Raji (cell line): Measurements from ENCODE around the gene ZDHHC24.

Experiments
- POLR2A ChIP-seq: IDR thresholded peaks from 2 replicates; pipeline ENCODE4 v1.6.1; 2011; ENCODE audit warnings: low read depth, low read length, control low read depth; ENCODE audit not compliant: insufficient read depth

The ZDHHC24 gene

GRCh38 chr11:66475349-66476172 is 70.3 kb downstream of the ZDHHC24 start:
- TF ChIP-seq POLR2A, result peak; percentile 12; the same call in 1 of the 2 replicates

GRCh38 chr11:66473608-66474515 is 72.0 kb downstream of the ZDHHC24 start:
- 0 out of 2 replicates have a peak, but pooled peaks have one; percentile 18 for TF ChIP-seq POLR2A

- TF ChIP-seq POLR2A, result 0 out of 2 replicates have a peak, but pooled peaks have one; percentile 21
Measured at GRCh38 chr11:66473167-66473566, 72.7 kb downstream of the ZDHHC24 start.

DNA sequence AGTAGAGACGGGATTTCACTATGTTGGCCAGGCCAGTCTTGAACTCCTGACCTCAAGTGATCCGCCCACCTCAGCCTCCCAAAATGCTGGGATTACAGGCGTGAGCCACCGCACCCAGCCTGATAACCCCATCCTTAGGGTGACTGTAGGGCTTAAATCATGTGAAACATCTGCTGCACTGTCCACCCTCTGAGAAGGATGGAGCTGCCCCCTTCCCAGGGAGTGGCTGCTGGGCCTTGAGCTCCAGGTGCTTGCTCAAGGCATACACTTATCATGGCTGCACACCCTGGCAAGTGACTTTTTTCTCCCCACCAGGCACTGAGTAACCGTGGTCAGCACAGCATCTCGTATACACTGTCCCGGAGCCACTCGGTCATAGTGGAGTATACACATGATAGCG is 73.8 kb downstream of the ZDHHC24 start:
- 0 out of 2 replicates have a peak, but pooled peaks have one; percentile 20 for TF ChIP-seq POLR2A

GRCh38 chr11:66471142-66471541 is 74.7 kb downstream of the ZDHHC24 start:
- no peak for TF ChIP-seq POLR2A
